HEK293T (cell line): ENCODE data around the gene CASZ1.

Experiments used
- ARNT ChIP-seq: fragments of 450-650 bp; IDR thresholded peaks from 2 replicates; pipeline ENCODE4 v1.6.1; 2017; ENCODE audit warnings: mild to moderate bottlenecking
- BHLHE40 ChIP-seq: fragments of 450-650 bp; IDR thresholded peaks from 2 replicates; pipeline ENCODE4 v1.6.1; 2016; ENCODE audit warnings: mild to moderate bottlenecking, moderate library complexity, borderline replicate concordance
- FOXM1 ChIP-seq: fragments of 450-650 bp; IDR thresholded peaks from 2 replicates; pipeline ENCODE4 v1.6.1; 2017; ENCODE audit warnings: mild to moderate bottlenecking, borderline replicate concordance
- HDGF ChIP-seq: fragments of 450-650 bp; IDR thresholded peaks from 2 replicates; pipeline ENCODE4 v1.6.1; 2017; ENCODE audit warnings: antibody characterized with exemption, borderline replicate concordance
- L3MBTL2 ChIP-seq: fragments of 450-650 bp; conservative IDR thresholded peaks from 2 replicates; pipeline ENCODE4 v1.6.1; 2016; ENCODE audit warnings: mild to moderate bottlenecking
- LEF1 ChIP-seq: fragments of 450-650 bp; IDR thresholded peaks from 2 replicates; pipeline ENCODE4 v1.6.1; 2017; ENCODE audit warnings: mild to moderate bottlenecking, borderline replicate concordance
- PKNOX1 ChIP-seq: fragments of 450-650 bp; IDR thresholded peaks from 2 replicates; pipeline ENCODE4 v1.6.1; 2016
- SP1 ChIP-seq: fragments of 450-650 bp; IDR thresholded peaks from 2 replicates; pipeline ENCODE4 v1.6.1; 2017
- ZNF384 ChIP-seq: fragments of 450-650 bp; IDR thresholded peaks from 2 replicates; pipeline ENCODE4 v1.6.1; 2016

- TF ChIP-seq SP1, result no peak
- no peak for TF ChIP-seq PKNOX1
- TF ChIP-seq LEF1, result no peak
- no peak for TF ChIP-seq BHLHE40
- TF ChIP-seq FOXM1, result no peak
- no peak for TF ChIP-seq HDGF
- TF ChIP-seq ZNF384, result no peak
- no peak for TF ChIP-seq ARNT
- no peak for TF ChIP-seq L3MBTL2
These were observed 142.9 kb downstream of the CASZ1 start for GRCh38 chr1:10653370-10654125.
